ENCODE data around the gene FETUB. TPM values are rescaled to one million over a fixed set of nuclear protein-coding genes. Genes with fewer than 3 reads are reported as not detected.

FETUB gene
- total and polyA plus RNA-seq, 2 of the 8 experiments (the other 6 are each of a cell fraction or from before 2014, with no cell fraction given), result 0.15 TPM; not detected in 1

GRCh38 chr3:186691676-186692075 is 51.5 kb downstream of the FETUB start (continued):
- TF ChIP-seq TEAD4 (IDR thresholded peaks at IDR 0.05; ENCODE audit: low read depth, low read length) (no peak), GTF2F1 (IDR thresholded peaks at IDR 0.05; ENCODE audit: borderline replicate concordance, low read depth, low read length) (no peak), JUND (IDR thresholded peaks at IDR 0.05; ENCODE audit: low read length) (no peak)
